NCI-H1105 treated with DMSO at 0.1 percent for 48 hours (cell line): Measurements from ENCODE around the gene RASL11B.

Source experiments
- DNase-seq: peaks from one replicate; lab custom pipeline; 2025; lab: John Stamatoyannopoulos, UW

The RASL11B gene

GRCh38 chr4:52915191-52915590, 53.1 kb downstream of the RASL11B start:
- DNase-seq, result no peak

DNA sequence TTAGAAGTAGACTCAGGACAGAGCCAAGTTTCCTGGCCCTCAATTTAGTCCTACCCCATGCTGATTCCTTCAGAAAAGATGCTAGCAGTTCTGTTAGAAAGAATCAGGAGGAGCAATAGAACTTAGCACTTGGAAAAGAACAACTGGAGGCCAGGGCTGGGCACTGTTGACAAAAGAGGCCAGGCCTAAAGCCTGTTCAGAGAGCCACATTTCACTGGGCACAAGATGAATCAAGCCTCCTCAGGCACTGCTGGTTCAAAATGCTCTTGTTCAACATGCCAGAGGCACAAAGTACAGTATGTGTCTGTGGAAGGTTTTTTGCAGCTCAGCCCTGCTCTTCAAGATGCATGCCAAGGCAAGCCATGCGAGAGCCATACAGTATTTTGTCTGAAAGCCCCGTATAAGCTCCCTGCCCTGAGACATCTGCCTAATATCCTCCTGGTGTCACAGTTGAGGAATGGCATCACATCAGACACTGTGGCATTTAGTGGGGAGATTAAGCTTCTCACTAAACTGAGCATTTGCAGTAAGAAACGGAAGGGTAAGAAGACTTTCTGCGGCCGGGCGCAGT, 53.7 kb downstream of the RASL11B start:
- DNase-seq, result no peak
